Coronary artery (tissue), 2 donors: ENCODE data around the gene FAM107A.

Source experiments
- DNase-seq: peaks from one replicate; pipeline ENCODE4 v3.0.0-alpha.2; 2017; ENCODE audit warnings: low spot score
- H3K27ac ChIP-seq, 2 donors: fragments of 200-600 bp; sonication (generic); one replicate each; pipeline ENCODE4 v1.5.1; 2016 to 2019
- H3K4me3 ChIP-seq: fragments of 200-600 bp; sonication (generic); 2 replicates; pipeline ENCODE4 v1.5.1; 2016; ENCODE audit warnings: mild to moderate bottlenecking, moderate library complexity
- TF ChIP-seq, protein P1 (sequence below): fragments of 200-600 bp; sonication (generic); IDR thresholded peaks from one replicate; pipeline ENCODE4 v1.5.1; 2019; ENCODE audit warnings: antibody characterized with exemption

FAM107A gene

DNA sequence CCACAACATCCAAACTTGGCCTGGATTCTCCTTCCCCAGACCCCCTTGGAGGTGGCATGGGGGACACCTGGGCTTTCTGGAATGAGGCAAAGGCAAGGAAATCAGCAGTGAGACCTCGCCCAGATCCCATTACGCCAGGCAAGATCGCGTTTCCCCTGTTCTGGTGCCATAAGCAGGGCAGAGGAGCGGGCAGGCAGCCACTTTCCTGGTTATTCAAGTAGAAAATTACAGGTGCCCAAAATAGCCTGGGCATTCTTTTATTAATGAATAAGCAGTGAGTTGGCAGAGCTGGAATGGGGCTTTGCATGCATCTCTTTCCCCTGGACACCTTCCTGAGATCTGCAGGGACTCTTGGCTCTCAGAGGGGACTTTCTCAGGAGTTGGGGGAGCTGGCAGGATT is 31.5 kb upstream of the FAM107A start:
- Histone ChIP-seq H3K27ac (no peak overlapping the region), H3K4me3 (no peak overlapping the region)
- DNase-seq: no peak
- TF ChIP-seq, protein P1, sequence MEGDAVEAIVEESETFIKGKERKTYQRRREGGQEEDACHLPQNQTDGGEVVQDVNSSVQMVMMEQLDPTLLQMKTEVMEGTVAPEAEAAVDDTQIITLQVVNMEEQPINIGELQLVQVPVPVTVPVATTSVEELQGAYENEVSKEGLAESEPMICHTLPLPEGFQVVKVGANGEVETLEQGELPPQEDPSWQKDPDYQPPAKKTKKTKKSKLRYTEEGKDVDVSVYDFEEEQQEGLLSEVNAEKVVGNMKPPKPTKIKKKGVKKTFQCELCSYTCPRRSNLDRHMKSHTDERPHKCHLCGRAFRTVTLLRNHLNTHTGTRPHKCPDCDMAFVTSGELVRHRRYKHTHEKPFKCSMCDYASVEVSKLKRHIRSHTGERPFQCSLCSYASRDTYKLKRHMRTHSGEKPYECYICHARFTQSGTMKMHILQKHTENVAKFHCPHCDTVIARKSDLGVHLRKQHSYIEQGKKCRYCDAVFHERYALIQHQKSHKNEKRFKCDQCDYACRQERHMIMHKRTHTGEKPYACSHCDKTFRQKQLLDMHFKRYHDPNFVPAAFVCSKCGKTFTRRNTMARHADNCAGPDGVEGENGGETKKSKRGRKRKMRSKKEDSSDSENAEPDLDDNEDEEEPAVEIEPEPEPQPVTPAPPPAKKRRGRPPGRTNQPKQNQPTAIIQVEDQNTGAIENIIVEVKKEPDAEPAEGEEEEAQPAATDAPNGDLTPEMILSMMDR: no peak

DNA sequence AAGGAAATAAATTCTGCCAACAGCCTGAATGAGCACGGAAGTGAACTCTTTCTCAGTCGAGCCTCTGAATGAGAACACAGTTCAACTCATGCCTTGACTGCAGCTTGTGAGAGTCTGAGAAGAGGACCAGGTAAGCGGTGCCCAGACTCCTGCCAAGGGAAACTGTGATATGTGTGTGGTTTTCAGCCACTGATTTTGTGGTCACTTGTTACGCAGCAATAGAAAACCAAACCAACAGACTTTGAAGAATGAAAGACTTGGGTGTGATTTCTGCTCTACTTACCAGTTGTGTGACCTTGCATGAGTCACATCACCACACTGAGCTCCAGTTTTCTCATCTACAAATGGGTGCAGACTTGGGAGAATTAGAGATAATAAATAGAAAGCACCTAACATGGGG is 30.6 kb upstream of the FAM107A start:
- TF ChIP-seq, protein P1: no peak
- no peak for DNase-seq
- Histone ChIP-seq H3K27ac (no peak overlapping the region), H3K4me3 (no peak overlapping the region)

DNA sequence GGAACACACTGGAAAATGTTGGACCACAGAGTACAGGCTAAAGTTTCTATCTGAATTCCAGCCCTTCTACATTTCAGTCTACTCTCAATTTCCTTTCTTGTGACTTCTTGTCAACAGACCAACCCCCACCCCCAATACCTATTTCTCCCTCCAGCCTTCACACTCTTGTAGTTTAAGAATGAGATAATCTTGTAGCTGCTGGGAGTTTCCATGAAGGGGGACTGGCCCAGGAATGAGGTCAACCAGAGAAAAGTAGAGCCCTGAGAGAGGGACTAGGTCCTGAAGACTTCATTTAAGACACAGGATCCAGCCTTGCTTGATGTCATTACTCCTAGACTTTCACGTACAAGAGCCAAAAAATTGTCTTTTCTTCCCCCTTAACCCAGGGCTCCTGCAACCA is 29.5 kb upstream of the FAM107A start:
- TF ChIP-seq, protein P1: no peak

DNA sequence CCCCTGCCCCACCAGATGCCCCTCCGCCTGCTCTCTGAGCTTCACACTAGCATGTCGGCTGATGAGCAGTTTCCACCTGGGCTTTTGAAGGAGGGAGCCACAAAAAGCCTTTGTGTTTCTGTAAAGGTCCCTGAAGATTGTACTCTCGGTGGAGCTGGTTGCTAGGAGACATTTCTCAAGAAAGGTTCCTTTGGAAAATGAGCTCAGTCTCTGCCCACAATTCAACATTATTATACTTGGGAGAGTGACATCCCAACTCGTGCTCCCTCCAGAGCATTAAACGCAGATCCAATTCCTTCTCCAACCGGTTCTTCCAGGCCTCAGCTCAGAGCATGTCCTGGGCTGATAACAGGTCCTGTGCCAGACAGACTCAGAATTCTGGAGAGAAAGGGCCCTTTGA is 26.8 kb upstream of the FAM107A start:
- TF ChIP-seq, protein P1: no peak
- DNase-seq: no peak
- H3K4me3 ChIP-seq: no peak overlapping the region
- no peak overlapping the region for H3K27ac ChIP-seq

More for the DNA sequence above, 29.5 kb upstream of the FAM107A start:
- Histone ChIP-seq H3K4me3 (no peak overlapping the region), H3K27ac (no peak overlapping the region)
- DNase-seq: no peak

DNA sequence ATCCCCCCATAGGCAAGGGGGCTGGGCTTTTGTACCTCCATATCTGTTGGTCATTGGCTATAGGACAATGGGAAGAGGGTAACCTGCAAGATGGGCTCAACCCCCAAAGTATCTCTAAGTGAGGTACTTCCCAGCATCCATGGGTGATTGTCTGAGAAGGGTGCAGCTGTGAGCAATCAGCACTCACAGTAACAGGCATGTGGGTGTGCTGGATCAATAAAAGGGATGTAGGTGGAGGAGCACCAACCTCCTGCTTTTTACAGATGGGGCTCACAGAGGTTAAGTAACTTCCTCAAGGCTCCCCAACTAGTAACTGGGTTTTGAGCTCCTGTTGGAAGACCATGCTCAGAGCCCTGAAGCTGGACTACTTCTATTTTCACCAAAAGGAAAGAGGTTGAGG is 26.4 kb upstream of the FAM107A start:
- TF ChIP-seq, protein P1: no peak
- Histone ChIP-seq H3K27ac (no peak overlapping the region), H3K4me3 (no peak overlapping the region)
- no peak for DNase-seq

DNA sequence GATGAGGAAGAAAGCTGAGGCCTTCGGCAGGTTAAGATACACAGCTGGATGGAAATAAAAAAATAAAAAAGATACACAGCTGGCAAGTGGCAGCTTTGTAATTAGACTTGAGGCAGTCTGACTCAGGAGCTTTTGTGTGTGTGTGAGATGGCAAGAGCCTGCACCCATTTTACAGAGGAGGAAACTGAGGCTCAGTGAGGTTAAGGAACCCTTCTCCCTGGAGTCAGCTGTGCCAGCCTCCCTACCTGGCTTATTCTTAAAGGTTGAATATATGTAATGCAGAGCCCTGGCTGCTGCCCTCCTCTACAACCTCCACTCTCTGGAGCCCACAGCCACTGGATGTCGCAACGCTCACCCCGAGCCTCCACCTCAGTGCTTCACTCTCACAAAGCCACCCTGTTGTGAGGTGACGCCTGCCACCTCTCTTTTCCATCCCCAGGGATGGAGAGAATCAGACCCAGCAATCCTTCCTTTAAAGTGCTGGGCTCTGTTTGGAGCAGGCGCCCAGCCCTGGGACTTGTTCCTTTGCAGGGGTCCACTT is 20.6 kb upstream of the FAM107A start:
- Histone ChIP-seq H3K27ac (no peak overlapping the region), H3K4me3 (no peak overlapping the region)
- DNase-seq: no peak
- TF ChIP-seq, protein P1: no peak

DNA sequence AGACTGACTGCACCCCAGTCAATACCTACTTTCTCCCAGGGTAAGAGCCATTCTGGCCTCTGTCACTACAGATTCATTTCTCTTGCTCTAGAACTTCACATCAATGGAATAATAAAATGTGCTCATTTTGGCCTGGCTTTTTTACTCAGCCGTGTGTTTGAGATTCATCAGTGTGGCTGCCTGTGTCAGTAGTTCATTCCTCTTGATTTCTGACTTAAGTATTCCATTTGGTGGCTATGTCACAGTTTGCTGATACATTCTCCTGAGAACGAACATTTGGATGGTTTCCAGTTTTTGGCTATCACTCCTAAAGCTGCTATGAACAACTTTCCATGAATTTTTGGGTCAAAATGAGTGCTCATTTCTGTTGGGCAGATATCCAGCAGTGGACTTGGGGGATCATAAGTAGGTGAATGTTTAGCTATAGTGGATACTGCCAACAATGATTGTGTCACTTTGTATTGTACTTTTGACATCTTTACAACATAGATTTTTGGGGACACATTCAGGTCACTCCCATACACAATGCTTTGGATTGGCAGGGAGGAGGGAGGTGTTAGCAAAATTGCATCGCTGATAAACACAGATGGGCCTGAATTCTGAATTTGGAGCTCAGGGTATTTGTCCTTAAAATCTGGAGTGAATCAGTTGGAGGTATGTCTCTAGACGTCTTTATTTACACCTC is 19.8 kb upstream of the FAM107A start:
- Histone ChIP-seq H3K4me3 (no peak overlapping the region), H3K27ac (no peak overlapping the region)
- TF ChIP-seq, protein P1: no peak
- DNase-seq: no peak
